Stomach smooth muscle (tissue), 2 donors: ENCODE measurements around the gene SMAD7.

Experiments used
- H3K27ac ChIP-seq: one replicate; pipeline ENCODE4 v1.7.0; 2013; ENCODE audit warnings: mild to moderate bottlenecking, low read length, inconsistent platforms
- H3K27me3 ChIP-seq, 2 donors: one replicate each; pipeline ENCODE4 v1.7.0; 2013; ENCODE audit warnings: low read length in 2 of 2; ENCODE audit not compliant: insufficient read depth in 2 of 2, control insufficient read depth in 1 of 2
- H3K36me3 ChIP-seq, 2 donors: one replicate each; pipeline ENCODE4 v1.7.0; 2013; ENCODE audit warnings: low read length in 2 of 2; ENCODE audit not compliant: control insufficient read depth in 2 of 2, insufficient read depth in 2 of 2
- H3K4me1 ChIP-seq: one replicate; pipeline ENCODE4 v1.7.0; 2013; ENCODE audit warnings: low read length; ENCODE audit not compliant: control insufficient read depth, insufficient read depth
- H3K4me3 ChIP-seq, 2 donors: one replicate each; pipeline ENCODE4 v1.7.0; 2013; ENCODE audit warnings: low read length in 2 of 2
- H3K9ac ChIP-seq, 2 donors: one replicate each; pipeline ENCODE4 v1.7.0; 2013; ENCODE audit warnings: low read length in 2 of 2, mild to moderate bottlenecking in 1 of 2
- H3K9me3 ChIP-seq, 2 donors: one replicate each; pipeline ENCODE4 v1.7.0; 2013; ENCODE audit warnings: low read length in 2 of 2; ENCODE audit not compliant: control insufficient read depth in 2 of 2
- donor health status: healthy.
- donor health status: Pancreatic carcinoma.

The SMAD7 gene

DNA sequence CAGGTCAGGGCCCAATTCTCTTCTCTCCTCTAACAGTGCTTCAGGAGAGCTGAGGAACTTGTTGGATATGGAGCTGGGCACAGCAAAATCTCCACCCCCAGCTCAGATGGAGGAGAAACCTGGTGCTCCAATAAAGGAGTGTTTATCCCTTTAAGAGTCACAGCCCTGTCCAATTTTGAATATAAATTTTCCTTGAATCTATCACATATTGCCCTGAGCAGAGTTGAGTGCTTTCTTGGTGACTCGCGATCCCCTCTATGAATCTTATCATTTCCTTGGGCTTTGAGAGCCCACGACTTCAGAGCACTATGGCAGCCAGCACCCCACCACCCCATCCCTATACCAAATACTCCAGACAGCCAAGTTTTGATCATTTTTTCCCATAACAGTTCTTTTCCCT lies 34.4 kb upstream of the SMAD7 start:
- Histone ChIP-seq H3K27ac (no peak overlapping the region), H3K9me3 (no peaks in the 10 kb centered on the region)

DNA sequence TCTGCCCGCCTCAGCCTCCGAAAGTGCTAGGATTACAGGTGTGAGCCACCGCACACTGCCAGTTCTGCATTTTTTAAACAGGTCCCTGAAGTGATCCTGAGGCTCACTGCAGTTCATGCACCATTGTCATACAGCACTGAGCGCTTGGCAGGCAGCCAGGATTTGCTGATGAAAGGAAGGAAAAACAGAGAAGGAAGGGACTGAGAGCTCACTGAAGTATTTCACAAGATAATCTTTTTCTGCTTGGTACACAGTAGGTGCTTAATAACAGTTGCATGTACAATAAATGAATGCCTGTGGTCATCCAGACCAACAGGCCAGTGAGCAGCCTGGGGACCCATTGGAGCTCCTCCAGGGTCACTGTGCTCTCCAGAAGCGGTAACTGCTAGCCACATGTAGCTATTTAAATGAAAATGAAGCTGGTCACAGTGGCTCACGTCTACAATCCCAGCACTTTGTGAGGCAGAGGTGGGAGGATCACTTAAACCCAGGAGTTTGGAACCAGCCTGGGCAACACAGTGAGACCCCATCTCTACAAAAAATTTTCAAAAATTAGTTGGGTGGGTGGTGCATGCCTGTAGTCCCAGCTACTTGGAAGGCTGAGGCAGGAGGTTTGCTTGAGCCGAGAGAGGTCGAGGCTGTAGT lies 33.1 kb upstream of the SMAD7 start:
- Histone ChIP-seq H3K27ac (no peak overlapping the region), H3K4me3 (no peak overlapping the region), H3K9me3 (no peaks in the 10 kb centered on the region), H3K4me1 (no peaks in the 10 kb centered on the region), H3K36me3 (no peaks in the 10 kb centered on the region), H3K27me3 (no peaks in the 10 kb centered on the region), H3K9ac (no peak overlapping the region)

More for the DNA sequence above, 34.4 kb upstream of the SMAD7 start:
- no peaks in the 10 kb centered on the region for H3K27me3 ChIP-seq
- H3K4me3 ChIP-seq = no peak overlapping the region
- no peaks in the 10 kb centered on the region for H3K4me1 ChIP-seq
- H3K36me3 ChIP-seq = no peaks in the 10 kb centered on the region
- H3K9ac ChIP-seq = no peak overlapping the region

DNA sequence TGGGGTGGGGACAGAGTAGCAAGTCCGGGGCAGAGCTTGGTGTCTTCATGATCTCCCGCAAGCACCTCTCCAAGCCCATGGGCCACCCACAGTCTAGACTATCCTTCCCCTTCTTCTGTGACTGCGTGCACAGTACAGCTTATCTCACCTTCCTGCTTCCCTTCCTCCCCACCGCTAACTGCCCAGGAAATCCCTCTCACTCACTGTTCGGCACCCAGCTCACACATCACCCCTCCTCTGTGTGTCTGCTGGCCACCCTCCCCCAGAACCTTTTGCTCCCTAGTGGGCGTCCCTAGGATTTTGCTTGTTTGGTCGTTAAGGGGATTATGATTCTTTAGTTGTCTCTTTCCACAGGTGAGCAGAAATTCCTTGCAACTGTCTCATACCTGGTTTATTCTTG lies 31.5 kb upstream of the SMAD7 start:
- H3K36me3 ChIP-seq = no peaks in the 10 kb centered on the region
- no peak overlapping the region for H3K4me3 ChIP-seq
- no peak overlapping the region for H3K9ac ChIP-seq
- no peaks in the 10 kb centered on the region for H3K9me3 ChIP-seq
- no peaks in the 10 kb centered on the region for H3K4me1 ChIP-seq
- no peaks in the 10 kb centered on the region for H3K27me3 ChIP-seq
- H3K27ac ChIP-seq = no peak overlapping the region

DNA sequence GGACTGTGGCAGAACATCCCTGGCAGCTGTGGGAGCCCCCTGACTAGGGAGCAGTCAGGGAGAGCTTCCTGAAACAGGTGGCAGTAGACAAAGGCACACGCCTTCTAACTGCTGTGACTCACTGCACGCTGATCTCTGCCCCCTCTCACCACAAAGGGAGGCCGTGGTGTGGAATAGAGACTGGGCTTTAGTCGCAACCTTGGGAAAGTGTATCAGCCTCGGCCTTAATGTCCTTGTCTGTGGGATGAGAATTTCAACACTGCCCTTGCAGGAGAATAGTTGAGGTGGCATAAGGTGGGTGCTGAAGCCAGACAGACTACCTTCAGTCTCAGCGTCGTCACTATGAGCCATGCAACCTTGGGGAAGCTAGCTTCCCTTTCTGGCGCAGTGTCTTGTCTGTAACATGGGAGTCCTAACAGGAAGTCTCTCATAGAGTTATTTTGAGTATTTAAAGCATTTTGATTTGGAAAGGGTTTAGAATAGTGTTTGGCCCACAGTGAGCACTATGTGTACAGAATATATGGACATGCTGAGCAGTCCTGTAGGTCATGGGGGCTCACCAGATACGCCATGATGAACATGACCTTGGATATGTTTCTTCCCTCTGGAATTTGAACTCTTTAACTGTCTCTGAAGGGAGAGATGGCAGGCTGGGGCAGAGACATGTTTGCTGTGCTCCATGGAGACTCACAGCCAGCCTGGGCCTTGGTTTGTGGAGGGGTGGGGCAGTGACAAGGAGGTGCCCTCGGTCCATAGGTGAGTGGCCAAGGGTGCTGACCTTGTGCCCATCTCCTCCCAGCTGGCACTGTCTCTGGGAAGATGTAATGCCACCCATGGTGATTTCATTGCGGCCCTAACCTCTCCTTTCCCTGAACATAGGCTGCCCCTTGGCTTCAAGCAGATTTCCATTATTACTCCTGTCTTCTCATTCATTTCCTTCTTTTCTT lies 29.5 kb upstream of the SMAD7 start:
- H3K9ac ChIP-seq = no peak overlapping the region

GRCh38 chr18:48977914-48978313 lies 27.1 kb upstream of the SMAD7 start:
- Histone ChIP-seq H3K36me3 (no peaks in the 10 kb centered on the region), H3K27me3 (no peaks in the 10 kb centered on the region), H3K9me3 (no peaks in the 10 kb centered on the region), H3K9ac (no peak overlapping the region), H3K4me3 (no peak overlapping the region), H3K4me1 (peaks cover 6% of the 10 kb centered on the region), H3K27ac (no peak overlapping the region)

More for the DNA sequence above, 29.5 kb upstream of the SMAD7 start:
- peaks cover 4% of the 10 kb centered on the region for H3K4me1 ChIP-seq
- H3K4me3 ChIP-seq = no peak overlapping the region
- no peaks in the 10 kb centered on the region for H3K9me3 ChIP-seq
- H3K27ac ChIP-seq = no peak overlapping the region
- no peaks in the 10 kb centered on the region for H3K27me3 ChIP-seq
- H3K36me3 ChIP-seq = no peaks in the 10 kb centered on the region

DNA sequence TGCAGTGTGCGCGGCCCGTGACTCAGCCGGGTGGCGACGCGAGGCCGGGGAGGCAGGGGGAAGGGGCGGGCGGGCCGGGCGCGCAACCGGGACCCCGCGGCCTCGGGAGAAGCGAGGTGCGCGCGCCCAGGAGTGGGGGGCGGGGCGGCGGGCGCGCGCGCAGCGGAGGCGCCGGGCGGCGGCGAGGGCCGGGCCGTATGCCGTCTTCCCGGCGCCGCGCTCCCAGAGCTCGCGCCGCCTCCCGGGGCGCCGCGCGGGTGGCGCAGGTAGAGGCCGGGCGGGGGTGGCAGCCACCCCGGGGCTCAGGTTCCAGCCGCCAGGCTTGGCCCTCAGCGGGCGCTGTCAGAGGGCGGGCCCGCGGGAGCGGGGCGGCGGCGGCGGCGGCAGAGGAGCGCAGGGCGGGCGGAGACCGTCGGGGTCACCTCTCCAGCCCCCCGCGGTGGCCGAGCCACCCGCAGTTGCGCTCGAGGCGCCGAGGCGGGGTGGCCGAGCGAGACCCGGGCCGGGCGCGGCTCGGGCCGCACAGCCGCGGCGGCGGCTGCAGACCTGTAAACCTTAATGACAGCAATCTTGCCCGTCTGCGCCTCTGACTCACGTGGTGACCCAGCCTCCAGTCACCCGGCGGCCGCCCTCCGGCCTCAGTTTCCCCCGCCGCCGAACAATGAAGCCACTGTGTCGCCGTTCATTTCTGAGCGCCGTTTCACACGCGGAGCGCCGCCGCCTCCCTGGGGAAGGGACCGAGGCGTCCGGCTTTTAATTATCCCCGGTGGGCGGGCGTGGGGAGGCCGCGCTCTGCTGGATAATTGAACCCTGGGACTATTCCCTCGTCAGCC lies 25.3 kb upstream of the SMAD7 start:
- no peaks in the 10 kb centered on the region for H3K9me3 ChIP-seq

DNA sequence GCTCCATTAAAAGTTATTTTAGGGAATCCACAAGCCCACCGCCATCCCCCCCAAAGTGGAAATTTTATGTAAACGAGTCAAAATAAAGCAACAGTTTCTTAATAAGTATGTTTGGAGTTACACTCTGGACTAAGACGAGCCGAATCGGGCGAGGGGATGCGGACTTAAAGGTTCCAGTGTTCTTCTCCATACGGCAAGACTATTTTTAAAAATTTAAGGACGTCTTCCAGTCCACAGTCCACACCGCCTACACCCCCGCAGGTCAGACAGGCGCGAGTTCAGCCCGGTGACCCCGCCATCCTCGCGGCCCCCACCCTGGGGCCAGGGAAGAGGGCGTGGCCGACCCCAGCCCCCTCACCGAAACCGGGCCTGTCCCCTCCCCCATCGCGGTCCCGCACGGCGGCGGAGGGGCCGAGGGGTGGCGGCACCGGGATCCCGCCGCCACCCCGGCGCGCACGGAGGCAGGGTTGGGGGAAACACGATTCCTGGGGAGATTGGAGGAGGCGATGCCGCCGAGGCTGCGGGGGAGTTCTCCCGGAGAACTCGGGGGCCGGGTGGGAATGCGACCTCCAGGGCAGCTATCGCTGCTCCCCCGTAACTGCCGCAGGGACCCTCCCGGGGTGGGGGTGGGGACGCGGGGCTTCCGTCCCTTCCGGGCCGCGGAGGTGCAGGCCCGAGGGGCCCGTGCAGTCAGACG lies 24.5 kb upstream of the SMAD7 start:
- H3K27ac ChIP-seq = peak overlapping the region; percentile 62
- H3K4me1 ChIP-seq = peaks cover 6% of the 10 kb centered on the region
- no peaks in the 10 kb centered on the region for H3K9me3 ChIP-seq
- H3K9ac ChIP-seq = peak overlapping the region; percentile 62
- peak overlapping the region; percentile 45 to 76 for H3K4me3 ChIP-seq
- H3K27me3 ChIP-seq = no peaks in the 10 kb centered on the region
- H3K36me3 ChIP-seq = no peaks in the 10 kb centered on the region

More for the DNA sequence above, 25.3 kb upstream of the SMAD7 start:
- Histone ChIP-seq H3K27me3 (no peaks in the 10 kb centered on the region), H3K27ac (no peak overlapping the region), H3K36me3 (no peaks in the 10 kb centered on the region), H3K9ac (peak overlapping the region in 1 of 2 donors; percentile 62), H3K4me3 (peak overlapping the region; percentile 45 to 76), H3K4me1 (peaks cover 6% of the 10 kb centered on the region)

DNA sequence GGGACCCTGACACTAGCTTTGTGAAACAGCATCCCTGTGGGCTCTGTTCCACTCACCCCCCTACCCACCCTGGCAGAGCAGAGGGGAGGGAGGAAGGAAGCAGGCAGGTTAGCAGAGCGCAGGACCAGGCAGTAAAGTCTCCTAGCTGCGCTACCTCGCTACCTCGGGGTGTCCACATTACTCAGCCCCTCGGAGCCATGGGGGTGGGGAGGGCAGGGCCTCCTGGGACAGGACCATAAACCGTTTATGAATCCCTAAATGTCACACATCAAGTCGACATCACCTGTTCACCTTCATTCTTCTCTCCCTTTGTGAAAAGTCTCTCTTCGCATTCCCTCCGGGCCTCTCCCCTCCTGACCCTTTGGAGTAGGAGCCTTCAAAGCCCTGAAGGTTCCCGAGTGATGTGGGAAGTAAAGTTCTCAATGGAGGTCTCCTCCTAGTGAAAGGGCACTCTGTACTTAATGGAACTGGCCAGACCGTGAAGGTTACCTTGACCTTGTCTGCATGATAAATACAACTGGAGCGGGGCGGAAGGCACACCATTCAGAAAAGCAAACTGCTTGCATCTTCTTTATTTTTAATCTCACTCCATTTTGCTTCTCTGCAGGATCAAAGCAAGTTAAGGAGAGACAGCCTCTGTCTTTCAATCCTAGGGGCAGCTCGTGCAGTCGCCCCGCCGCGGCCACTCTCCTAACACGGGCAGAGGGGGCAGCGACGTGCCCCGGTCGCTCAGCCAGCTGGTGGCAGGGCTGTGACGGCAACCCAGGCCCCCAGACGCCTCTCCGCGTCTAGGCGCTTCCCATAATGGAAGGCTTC lies 23.7 kb upstream of the SMAD7 start:
- Histone ChIP-seq H3K4me3 (peak overlapping the region in 1 of 2 donors; percentile 76), H3K36me3 (no peaks in the 10 kb centered on the region), H3K27ac (no peak overlapping the region), H3K9me3 (no peaks in the 10 kb centered on the region), H3K9ac (no peak overlapping the region), H3K4me1 (peaks cover 6% of the 10 kb centered on the region), H3K27me3 (no peaks in the 10 kb centered on the region)

GRCh38 chr18:48973731-48974130 lies 23.0 kb upstream of the SMAD7 start:
- Histone ChIP-seq H3K9me3 (no peaks in the 10 kb centered on the region), H3K36me3 (no peaks in the 10 kb centered on the region), H3K9ac (no peak overlapping the region), H3K4me1 (peaks cover 6% of the 10 kb centered on the region), H3K27me3 (no peaks in the 10 kb centered on the region), H3K27ac (no peak overlapping the region), H3K4me3 (no peak overlapping the region)
